DOHH2 (cell line): ENCODE results near the gene AGBL1.

ENCODE experiments used
- CTCF ChIP-seq: fragments of 200-600 bp; sonication (generic); IDR thresholded peaks from one replicate; pipeline ENCODE4 v1.5.1; 2014; ENCODE audit warnings: antibody characterized with exemption, mild to moderate bottlenecking, low read depth, low read length; ENCODE audit not compliant: poor library complexity, severe bottlenecking
- EZH2phosphoT487 ChIP-seq: fragments of 200-600 bp; sonication (generic); IDR thresholded peaks from 2 replicates; pipeline ENCODE4 v1.6.1; 2017; ENCODE audit warnings: borderline replicate concordance, mild to moderate bottlenecking, antibody characterized with exemption, low read length, moderate library complexity, mixed read lengths

GRCh38 chr15:86062646-86063243 lies 16.9 kb upstream of the AGBL1 start:
- TF ChIP-seq CTCF (no peak), EZH2phosphoT487 (no peak)
